Stomach (tissue), 9 donors: Measurements from ENCODE around the gene RSPRY1. TPM values are rescaled to one million over a fixed set of nuclear protein-coding genes. Genes with fewer than 3 reads are reported as not detected.

Source experiments
- DNase-seq, 2 donors: peaks; one replicate each; pipeline versions ENCODE4 v3.0.0 to v3.0.0-alpha.2; 2013 to 2019
- H3K27ac ChIP-seq, 5 donors: fragments of 200-600 bp in 4 of 5; sonication (generic) in 4 of 5; one replicate each; pipeline ENCODE4 v1.5.1; 2013 to 2019; ENCODE audit warnings: mild to moderate bottlenecking in 1 of 5, moderate library complexity in 1 of 5
- H3K27me3 ChIP-seq, 3 donors: fragments of 200-600 bp; sonication (generic); one replicate each; pipeline ENCODE4 v1.5.1; 2017 to 2019; ENCODE audit warnings: mixed run types in 1 of 3
- H3K36me3 ChIP-seq, 4 donors: fragments of 200-600 bp; sonication (generic); 1 replicate in 3 of 4; 2 replicates in 1 of 4; pipeline ENCODE4 v1.5.1; 2016 to 2019
- H3K4me1 ChIP-seq, 4 donors: fragments of 200-600 bp; sonication (generic); one replicate each; pipeline ENCODE4 v1.5.1; 2016 to 2019
- H3K4me3 ChIP-seq, 4 donors: fragments of 200-600 bp; sonication (generic) in 3 of 4; one replicate each; pipeline ENCODE4 v1.5.1; 2016 to 2019; ENCODE audit warnings: mild to moderate bottlenecking in 1 of 4
- H3K9me3 ChIP-seq, 4 donors: fragments of 200-600 bp; sonication (generic); one replicate each; pipeline ENCODE4 v1.5.1; 2016 to 2019
- EP300 ChIP-seq: sonication (generic); formaldehyde crosslinking; IDR thresholded peaks from one replicate; pipeline ENCODE4 v1.6.1; 2017; ENCODE audit warnings: antibody characterized with exemption
- POLR2A ChIP-seq, 4 donors: fragments of 450-650 bp; IDR thresholded peaks; one replicate each; pipeline ENCODE4 v1.6.1; 2016; ENCODE audit warnings: antibody characterized with exemption in 4 of 4, control low read depth in 2 of 4, mild to moderate bottlenecking in 1 of 4, moderate library complexity in 1 of 4
- POLR2AphosphoS5 ChIP-seq, 3 donors: sonication (generic); formaldehyde crosslinking; IDR thresholded peaks; one replicate each; pipeline ENCODE4 v1.6.1; 2016; ENCODE audit warnings: antibody characterized with exemption in 3 of 3
- WGBS, 5 donors: extraction: QIAGEN DNeasy Blood & Tissue Kit in 3 of 5; methylation state at CpG; one replicate each; pipeline versions ENCODE4 v1.1.5 to v1.1.7; 2013 to 2018; 5-methylcytosine and 5-hydroxymethylcytosine counted together
- intact Hi-C: fragments of 100-400 bp; cut with DNase I; formaldehyde crosslinking; loops from one replicate; pipeline ENCODE4 v1.15.1; 2023; ENCODE audit warnings: low total_unique reads
- polyA plus RNA-seq, 3 donors: library from polyadenylated mRNA; stranded (reverse); fragments of 200-250 nt; gene quantifications; one replicate each; pipeline ENCODE4 v1.2.3, GENCODE V29; 2013
- total RNA-seq, 5 donors: library from RNA; depleted of rRNA; stranded (reverse); fragments of >200 nt; gene quantifications; one replicate each; pipeline versions ENCODE4 v1.1.0 to v1.2.3, GENCODE V29; 2014 to 2016
- TF ChIP-seq, protein P1 (sequence below), 7 experiments: fragments of 450-650 bp in 4 of 7; fragments of 200-600 bp in 3 of 7; sonication (generic) in 3 of 7; IDR thresholded peaks; one replicate each; pipeline ENCODE4 v1.5.1; 2016 to 2019; ENCODE audit warnings: antibody characterized with exemption in 7 of 7, control low read depth in 2 of 7, mild to moderate bottlenecking in 1 of 7
- donor health status: healthy with polysubstance abuse.
- donor health status: Bipolar disorder and iron deficiency.
- donor health status: healthy.

RSPRY1 gene
- total and polyA plus RNA-seq, 8 donors, result 5.5 to 110 (median 13.3) TPM

DNA sequence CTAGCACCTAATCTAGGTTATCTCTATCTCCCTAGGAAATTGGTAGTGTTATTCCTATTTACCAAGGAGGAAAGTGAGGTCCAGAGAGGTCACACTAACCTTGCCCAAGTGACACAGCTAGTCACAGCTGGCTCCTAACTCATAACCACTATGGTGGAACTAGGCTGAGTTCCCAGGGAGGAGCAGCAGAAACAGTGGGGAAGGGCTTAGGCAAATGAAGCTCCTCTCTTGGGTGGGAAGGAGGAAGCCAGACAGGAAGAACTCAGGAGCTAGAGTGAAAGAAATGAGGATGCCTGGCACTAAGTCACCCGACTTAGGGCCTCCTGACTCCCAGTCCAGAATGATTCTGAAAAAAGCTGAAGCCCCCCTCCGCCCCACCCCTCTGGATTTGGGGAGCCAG lies 34.8 kb upstream of the RSPRY1 start:
- no peaks in the 10 kb centered on the region for H3K27me3 ChIP-seq
- intact Hi-C loops, result no loop called here
- peaks cover 5 to 25% (median 11%) of the 10 kb centered on the region in 4 donors for H3K4me1 ChIP-seq
- peak in 1 of 2 donors; percentile 9 for DNase-seq
- H3K4me3 ChIP-seq, result no peak overlapping the region
- 73 to 94% (median 85%) methylated on average over 2 of the region's 2 CpGs for WGBS, 5 donors
- H3K9me3 ChIP-seq, result no peaks in the 10 kb centered on the region
- TF ChIP-seq EP300 (no peak), POLR2AphosphoS5 (IDR thresholded peaks at IDR 0.05) (no peak), POLR2A (IDR thresholded peaks at IDR 0.05) (no peak)
- TF ChIP-seq, protein P1, sequence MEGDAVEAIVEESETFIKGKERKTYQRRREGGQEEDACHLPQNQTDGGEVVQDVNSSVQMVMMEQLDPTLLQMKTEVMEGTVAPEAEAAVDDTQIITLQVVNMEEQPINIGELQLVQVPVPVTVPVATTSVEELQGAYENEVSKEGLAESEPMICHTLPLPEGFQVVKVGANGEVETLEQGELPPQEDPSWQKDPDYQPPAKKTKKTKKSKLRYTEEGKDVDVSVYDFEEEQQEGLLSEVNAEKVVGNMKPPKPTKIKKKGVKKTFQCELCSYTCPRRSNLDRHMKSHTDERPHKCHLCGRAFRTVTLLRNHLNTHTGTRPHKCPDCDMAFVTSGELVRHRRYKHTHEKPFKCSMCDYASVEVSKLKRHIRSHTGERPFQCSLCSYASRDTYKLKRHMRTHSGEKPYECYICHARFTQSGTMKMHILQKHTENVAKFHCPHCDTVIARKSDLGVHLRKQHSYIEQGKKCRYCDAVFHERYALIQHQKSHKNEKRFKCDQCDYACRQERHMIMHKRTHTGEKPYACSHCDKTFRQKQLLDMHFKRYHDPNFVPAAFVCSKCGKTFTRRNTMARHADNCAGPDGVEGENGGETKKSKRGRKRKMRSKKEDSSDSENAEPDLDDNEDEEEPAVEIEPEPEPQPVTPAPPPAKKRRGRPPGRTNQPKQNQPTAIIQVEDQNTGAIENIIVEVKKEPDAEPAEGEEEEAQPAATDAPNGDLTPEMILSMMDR (IDR thresholded peaks at IDR 0.05), result no peak
- no peak overlapping the region for H3K27ac ChIP-seq
- peaks cover 23 to 63% (median 60%) of the 10 kb centered on the region in 4 donors for H3K36me3 ChIP-seq

DNA sequence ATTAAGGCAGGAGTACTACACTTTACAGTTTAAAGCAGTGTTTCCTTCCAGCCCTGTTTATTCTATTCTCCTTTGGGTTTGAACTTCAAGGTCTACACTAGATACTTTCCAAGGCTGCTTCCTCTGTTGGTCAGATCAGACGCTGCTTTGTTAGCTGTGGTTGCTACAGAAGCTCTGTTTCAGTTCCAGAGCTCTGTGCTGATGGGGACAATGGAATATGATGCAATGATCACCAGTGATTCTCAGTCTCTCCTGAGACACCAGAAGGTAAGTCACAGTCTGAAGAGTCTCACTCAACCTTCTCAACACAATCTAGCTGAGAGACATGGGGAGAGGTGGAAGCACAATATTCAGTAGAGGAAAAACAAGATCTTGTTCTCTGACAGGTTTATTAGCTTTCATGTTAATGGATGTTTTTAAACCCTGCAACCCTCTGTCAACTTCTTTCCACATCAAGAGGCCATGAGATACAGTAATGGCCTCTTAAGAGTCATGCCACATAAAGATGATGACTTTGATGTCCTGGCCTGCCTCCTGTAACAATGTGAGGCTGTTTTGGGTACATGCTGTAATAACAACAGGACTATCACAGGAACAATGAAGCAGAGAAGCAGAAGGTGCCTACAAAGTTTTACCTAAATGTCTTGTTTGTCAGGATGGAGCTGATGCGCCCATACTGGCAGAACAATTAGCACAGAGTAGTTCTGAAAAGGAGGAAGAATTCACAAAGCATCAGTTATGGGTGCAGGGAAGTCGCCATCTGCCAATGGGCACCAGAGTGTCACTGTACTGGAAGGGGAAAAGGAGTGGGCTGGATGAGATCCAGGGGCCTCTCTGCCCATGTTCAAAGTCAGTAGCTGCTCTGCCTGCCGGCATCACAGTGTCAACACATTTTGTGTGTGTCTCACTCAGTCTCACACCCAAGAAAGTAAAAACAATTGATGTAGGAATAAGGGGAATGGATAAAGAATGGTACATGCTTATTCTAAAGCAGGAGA lies 33.7 kb upstream of the RSPRY1 start:
- Histone ChIP-seq H3K27ac (no peak overlapping the region), H3K36me3 (peaks cover 23 to 70% (median 67%) of the 10 kb centered on the region in 4 donors), H3K4me3 (no peak overlapping the region), H3K27me3 (no peaks in the 10 kb centered on the region), H3K4me1 (peaks cover 2 to 24% (median 6%) of the 10 kb centered on the region in 4 donors), H3K9me3 (no peaks in the 10 kb centered on the region)
- DNase-seq, result no peak
- 80 to 93% (median 87%) methylated on average over 4 of the region's 4 CpGs for WGBS, 5 donors
- intact Hi-C loops, result no loop called here
- TF ChIP-seq, protein P1 (IDR thresholded peaks at IDR 0.05), result no peak
- TF ChIP-seq EP300, result no peak

DNA sequence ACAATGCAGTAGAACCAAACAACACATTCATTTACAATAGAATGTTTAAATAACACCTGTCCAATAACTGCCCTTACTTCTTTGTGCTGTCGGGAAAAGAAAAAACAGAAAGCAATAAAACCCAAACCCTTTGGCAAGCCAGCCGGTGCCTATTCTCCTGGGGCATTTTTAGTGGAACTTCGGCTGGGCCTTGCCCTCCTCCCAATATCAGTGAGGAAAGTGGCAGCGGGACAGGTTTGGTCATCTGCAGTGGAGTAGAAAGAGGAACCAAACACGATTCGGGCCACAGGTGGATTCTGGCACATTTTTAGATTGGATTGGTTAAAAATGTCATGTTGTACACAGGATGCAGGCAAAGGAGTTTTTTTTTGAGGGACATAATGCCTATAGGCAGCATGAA lies 32.3 kb upstream of the RSPRY1 start:
- H3K27ac ChIP-seq, result no peak overlapping the region
- TF ChIP-seq POLR2AphosphoS5 (IDR thresholded peaks at IDR 0.05) (no peak), POLR2A (IDR thresholded peaks at IDR 0.05) (no peak), EP300 (no peak)
- TF ChIP-seq, protein P1 (IDR thresholded peaks at IDR 0.05), result no peak
- 84 to 91% (median 87%) methylated on average over 6 of the region's 6 CpGs for WGBS, 5 donors
- intact Hi-C loops, result no loop called here
- no peaks in the 10 kb centered on the region for H3K27me3 ChIP-seq
- H3K4me3 ChIP-seq, result no peak overlapping the region
- peaks cover 23 to 83% (median 81%) of the 10 kb centered on the region in 4 donors for H3K36me3 ChIP-seq
- no peaks in the 10 kb centered on the region for H3K9me3 ChIP-seq
- H3K4me1 ChIP-seq, result peaks cover 0 to 13% (median 0%) of the 10 kb centered on the region in 4 donors
- DNase-seq, result no peak

DNA sequence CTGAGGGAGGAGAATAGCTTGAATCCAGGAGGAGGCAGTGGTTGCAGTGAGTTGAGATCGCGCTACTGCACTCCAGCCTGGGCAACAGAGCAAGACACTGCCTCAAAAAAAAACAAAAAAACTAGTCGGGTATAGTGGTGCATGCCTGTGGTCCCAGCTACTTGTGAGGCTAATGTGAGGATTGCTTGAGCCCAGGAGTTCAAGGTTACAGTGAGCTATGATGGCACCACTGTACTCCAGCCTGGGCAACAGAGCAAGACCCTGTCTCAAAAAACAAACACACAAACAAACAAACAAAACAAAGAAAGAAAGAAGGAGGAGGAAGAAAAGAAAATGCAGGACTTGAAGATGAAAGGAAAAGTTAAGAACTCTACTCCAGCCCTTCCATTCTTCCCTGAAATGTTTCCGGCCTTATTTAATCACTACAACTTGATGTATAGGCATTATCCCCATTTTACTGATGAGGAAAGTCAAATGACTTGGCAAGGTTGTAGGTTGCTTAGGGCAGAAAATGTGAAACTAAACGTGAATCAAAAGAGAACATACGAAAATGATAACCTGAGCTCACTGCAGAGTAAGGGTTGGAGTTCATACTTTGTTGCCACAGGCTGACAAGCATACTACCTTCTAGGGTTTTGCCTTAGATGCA lies 30.3 kb upstream of the RSPRY1 start:
- DNase-seq, result no peak
- Histone ChIP-seq H3K9me3 (no peaks in the 10 kb centered on the region), H3K27me3 (no peaks in the 10 kb centered on the region), H3K27ac (no peak overlapping the region), H3K36me3 (peaks cover 26 to 91% (median 88%) of the 10 kb centered on the region in 4 donors), H3K4me1 (peaks cover 0 to 13% (median 0%) of the 10 kb centered on the region in 4 donors), H3K4me3 (no peak overlapping the region)
- TF ChIP-seq EP300 (no peak), POLR2A (IDR thresholded peaks at IDR 0.05) (no peak), POLR2AphosphoS5 (IDR thresholded peaks at IDR 0.05) (no peak)
- TF ChIP-seq, protein P1 (IDR thresholded peaks at IDR 0.05), result no peak
- intact Hi-C loops, result no loop called here
- 68 to 77% (median 69%) methylated on average over 6 of the region's 6 CpGs for WGBS, 5 donors
